HEK293 (cell line): ENCODE measurements around the gene PLXND1.

Experiments
- CTCF ChIA-PET: fragments of 350-600 bp; formaldehyde crosslinking; extraction: SDS; loops from one replicate; lab custom pipeline; 2021; ENCODE audit warnings: antibody characterized with exemption; lab: Yijun Ruan, JAX
- POLR2A ChIA-PET: fragments of 300-600 bp; formaldehyde crosslinking; extraction: SDS; loops from one replicate; lab custom pipeline; 2020; ENCODE audit warnings: antibody characterized with exemption, inconsistent platforms; lab: Yijun Ruan, JAX
- H3K27ac ChIP-seq: fragments of 200-500 bp; sonication (Bioruptor generic); 2 replicates; pipeline ENCODE4 v1.5.1; 2014; ENCODE audit warnings: low read depth, low read length, control low read depth, inconsistent platforms; ENCODE audit errors: extremely low read depth
- H3K36me3 ChIP-seq, 2 experiments: fragments of 200-500 bp in 1 of 2; sonication (Bioruptor generic) in 1 of 2; 1 replicate in 1 of 2; 2 replicates in 1 of 2; pipeline ENCODE4 v1.5.1; 2014 to 2017; ENCODE audit warnings: inconsistent platforms in 2 of 2, low read length in 2 of 2; ENCODE audit not compliant: control insufficient read depth in 2 of 2, insufficient read depth in 1 of 2
- H3K4me1 ChIP-seq: fragments of 200-500 bp; sonication (Bioruptor generic); 2 replicates; pipeline ENCODE4 v1.5.1; 2014; ENCODE audit warnings: mild to moderate bottlenecking, low read length, inconsistent platforms; ENCODE audit not compliant: control insufficient read depth, insufficient read depth
- H3K4me3 ChIP-seq: 2 replicates; pipeline ENCODE4 v1.5.1; 2011; ENCODE audit warnings: low read depth, mild to moderate bottlenecking, control low read depth, low read length, moderate library complexity
- H3K9me3 ChIP-seq: fragments of 200-500 bp; sonication (Bioruptor generic); 2 replicates; pipeline ENCODE4 v1.5.1; 2014; ENCODE audit warnings: low read depth, low read length, inconsistent platforms; ENCODE audit not compliant: control insufficient read depth, insufficient read depth
- GLIS2 ChIP-seq: fragments of 450-650 bp; formaldehyde crosslinking; IDR thresholded peaks from 2 replicates; pipeline ENCODE4 v1.5.1; 2016; ENCODE audit warnings: missing biosample characterization, missing genetic modification characterization
- IKZF3 ChIP-seq: fragments of 450-650 bp; IDR thresholded peaks from 2 replicates; pipeline ENCODE4 v1.5.0; 2018; ENCODE audit warnings: missing biosample characterization, mild to moderate bottlenecking, missing genetic modification characterization, moderate library complexity
- MZF1 ChIP-seq: fragments of 450-650 bp; formaldehyde crosslinking; IDR thresholded peaks from 2 replicates; pipeline ENCODE4 v1.5.1; 2017; ENCODE audit warnings: missing biosample characterization, missing genetic modification characterization, borderline replicate concordance
- SALL2 ChIP-seq: fragments of 450-650 bp; formaldehyde crosslinking; IDR thresholded peaks from 2 replicates; pipeline ENCODE4 v1.5.0; 2017; ENCODE audit warnings: missing biosample characterization, mild to moderate bottlenecking, missing genetic modification characterization, borderline replicate concordance
- SETDB1 ChIP-seq: IDR thresholded peaks from one replicate; pipeline ENCODE4 v1.6.1; 2017; ENCODE audit warnings: mild to moderate bottlenecking, low read length, moderate library complexity, mixed read lengths; ENCODE audit not compliant: insufficient read length
- ZBTB48 ChIP-seq: fragments of 450-650 bp; formaldehyde crosslinking; IDR thresholded peaks from 2 replicates; pipeline ENCODE4 v1.5.1; 2016; ENCODE audit warnings: missing biosample characterization, missing genetic modification characterization
- ZNF10 ChIP-seq: fragments of 450-650 bp; formaldehyde crosslinking; IDR thresholded peaks from 2 replicates; pipeline ENCODE4 v1.5.1; 2017; ENCODE audit warnings: missing biosample characterization, missing genetic modification characterization
- ZNF121 ChIP-seq: fragments of 450-650 bp; formaldehyde crosslinking; IDR thresholded peaks from 2 replicates; pipeline ENCODE4 v1.5.1; 2016; ENCODE audit warnings: missing biosample characterization, missing genetic modification characterization
- ZNF133 ChIP-seq: fragments of 450-650 bp; formaldehyde crosslinking; IDR thresholded peaks from 2 replicates; pipeline ENCODE4 v1.5.1; 2016; ENCODE audit warnings: missing biosample characterization, missing genetic modification characterization
- ZNF19 ChIP-seq: fragments of 450-650 bp; formaldehyde crosslinking; IDR thresholded peaks from 2 replicates; pipeline ENCODE4; 2016; ENCODE audit warnings: missing biosample characterization, missing genetic modification characterization, low read depth
- ZNF2 ChIP-seq: fragments of 450-650 bp; formaldehyde crosslinking; IDR thresholded peaks from 2 replicates; pipeline ENCODE4 v1.5.1; 2016; ENCODE audit warnings: missing biosample characterization, missing genetic modification characterization
- ZNF274 ChIP-seq, 2 experiments: fragments of 200-500 bp in 1 of 2; fragments of 450-650 bp in 1 of 2; sonication (Bioruptor generic) in 1 of 2; formaldehyde crosslinking in 1 of 2; IDR thresholded peaks; 2 replicates each; pipeline versions ENCODE4 v1.5.1 to v1.6.1; 2014 to 2016; ENCODE audit warnings: borderline replicate concordance in 1 of 2, inconsistent platforms in 1 of 2, low read length in 1 of 2, missing biosample characterization in 1 of 2, missing genetic modification characterization in 1 of 2
- ZNF292 ChIP-seq: fragments of 450-650 bp; formaldehyde crosslinking; IDR thresholded peaks from 2 replicates; pipeline ENCODE4 v1.5.1; 2016; ENCODE audit warnings: low read depth, missing biosample characterization, missing genetic modification characterization, borderline replicate concordance
- ZNF391 ChIP-seq: fragments of 450-650 bp; formaldehyde crosslinking; IDR thresholded peaks from 2 replicates; pipeline ENCODE4 v1.5.1; 2016; ENCODE audit warnings: low read depth, missing biosample characterization, missing genetic modification characterization, borderline replicate concordance
- ZNF660 ChIP-seq: fragments of 450-650 bp; IDR thresholded peaks from 2 replicates; pipeline ENCODE4 v1.5.1; 2018; ENCODE audit warnings: missing biosample characterization, mild to moderate bottlenecking, missing genetic modification characterization
- ZNF785 ChIP-seq: fragments of 450-650 bp; formaldehyde crosslinking; IDR thresholded peaks from 2 replicates; pipeline ENCODE4 v1.5.1; 2016; ENCODE audit warnings: missing biosample characterization, missing genetic modification characterization
- TF ChIP-seq, protein P1 (sequence below): fragments of 450-650 bp; formaldehyde crosslinking; IDR thresholded peaks from 2 replicates; pipeline ENCODE4 v1.5.1; 2016; ENCODE audit warnings: missing biosample characterization, missing genetic modification characterization
- TF ChIP-seq, protein P2 (sequence below): fragments of 450-650 bp; formaldehyde crosslinking; IDR thresholded peaks from 2 replicates; pipeline ENCODE4 v1.5.1; 2016; ENCODE audit warnings: missing biosample characterization, missing genetic modification characterization
- TF ChIP-seq, protein P3 (sequence below): fragments of 450-650 bp; formaldehyde crosslinking; IDR thresholded peaks from 2 replicates; pipeline ENCODE4 v1.5.1; 2016; ENCODE audit warnings: missing biosample characterization, missing genetic modification characterization, borderline replicate concordance
- TF ChIP-seq, protein P4 (sequence below): IDR thresholded peaks from 2 replicates; pipeline ENCODE4 v1.6.1; 2011; ENCODE audit warnings: mild to moderate bottlenecking, low read depth, low read length, borderline replicate concordance
- TF ChIP-seq, protein P5 (sequence below): fragments of 450-650 bp; formaldehyde crosslinking; IDR thresholded peaks from 2 replicates; pipeline ENCODE4 v1.5.1; 2016; ENCODE audit warnings: missing biosample characterization, missing genetic modification characterization

PLXND1 gene

DNA sequence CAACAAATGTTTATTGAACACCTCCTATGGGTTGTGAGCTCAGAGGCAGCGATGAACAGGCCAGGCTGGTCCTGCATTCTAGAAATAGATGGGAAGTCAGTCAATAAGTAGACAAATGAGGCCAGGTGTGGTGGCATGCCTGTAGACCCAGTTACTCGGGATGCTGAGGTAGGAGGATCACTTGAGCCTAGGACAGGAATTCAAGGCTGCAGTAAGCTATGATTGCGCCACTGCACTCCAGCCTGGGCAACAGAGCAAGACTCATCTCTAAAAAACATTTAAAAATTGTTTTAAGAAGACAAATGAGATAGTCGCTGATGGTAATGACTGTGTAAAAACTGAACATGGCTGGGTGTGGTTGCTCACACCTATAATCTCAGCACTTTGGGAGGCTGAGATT lies 82.4 kb downstream of the PLXND1 start:
- H3K9me3 ChIP-seq: no peaks in the 10 kb centered on the region
- ChIA-PET CTCF (no interaction called here), POLR2A (no interaction called here)
- H3K27ac ChIP-seq: no peak overlapping the region
- no peak overlapping the region for H3K4me3 ChIP-seq
- no peaks in the 10 kb centered on the region for H3K4me1 ChIP-seq
- no peaks in the 10 kb centered on the region for H3K36me3 ChIP-seq
- no peak for TF ChIP-seq SALL2 (tag by site-specific recombination)
- no peak for TF ChIP-seq ZNF2 (tag by site-specific recombination)
- no peak for TF ChIP-seq MZF1 (tag by site-specific recombination)
- TF ChIP-seq, protein P1, sequence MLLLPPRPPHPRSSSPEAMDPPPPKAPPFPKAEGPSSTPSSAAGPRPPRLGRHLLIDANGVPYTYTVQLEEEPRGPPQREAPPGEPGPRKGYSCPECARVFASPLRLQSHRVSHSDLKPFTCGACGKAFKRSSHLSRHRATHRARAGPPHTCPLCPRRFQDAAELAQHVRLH: no peak
- TF ChIP-seq, protein P2, sequence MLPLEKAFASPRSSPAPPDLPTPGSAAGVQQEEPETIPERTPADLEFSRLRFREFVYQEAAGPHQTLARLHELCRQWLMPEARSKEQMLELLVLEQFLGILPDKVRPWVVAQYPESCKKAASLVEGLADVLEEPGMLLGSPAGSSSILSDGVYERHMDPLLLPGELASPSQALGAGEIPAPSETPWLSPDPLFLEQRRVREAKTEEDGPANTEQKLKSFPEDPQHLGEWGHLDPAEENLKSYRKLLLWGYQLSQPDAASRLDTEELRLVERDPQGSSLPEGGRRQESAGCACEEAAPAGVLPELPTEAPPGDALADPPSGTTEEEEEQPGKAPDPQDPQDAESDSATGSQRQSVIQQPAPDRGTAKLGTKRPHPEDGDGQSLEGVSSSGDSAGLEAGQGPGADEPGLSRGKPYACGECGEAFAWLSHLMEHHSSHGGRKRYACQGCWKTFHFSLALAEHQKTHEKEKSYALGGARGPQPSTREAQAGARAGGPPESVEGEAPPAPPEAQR (tag by site-specific recombination): no peak
- TF ChIP-seq IKZF3 (tag by site-specific recombination): no peak
- TF ChIP-seq ZNF121 (tag by site-specific recombination): no peak
- TF ChIP-seq ZBTB48: no peak
- no peak for TF ChIP-seq ZNF660 (tag by site-specific recombination)
- TF ChIP-seq ZNF785: no peak
- TF ChIP-seq ZNF10: no peak
- TF ChIP-seq, protein P3, sequence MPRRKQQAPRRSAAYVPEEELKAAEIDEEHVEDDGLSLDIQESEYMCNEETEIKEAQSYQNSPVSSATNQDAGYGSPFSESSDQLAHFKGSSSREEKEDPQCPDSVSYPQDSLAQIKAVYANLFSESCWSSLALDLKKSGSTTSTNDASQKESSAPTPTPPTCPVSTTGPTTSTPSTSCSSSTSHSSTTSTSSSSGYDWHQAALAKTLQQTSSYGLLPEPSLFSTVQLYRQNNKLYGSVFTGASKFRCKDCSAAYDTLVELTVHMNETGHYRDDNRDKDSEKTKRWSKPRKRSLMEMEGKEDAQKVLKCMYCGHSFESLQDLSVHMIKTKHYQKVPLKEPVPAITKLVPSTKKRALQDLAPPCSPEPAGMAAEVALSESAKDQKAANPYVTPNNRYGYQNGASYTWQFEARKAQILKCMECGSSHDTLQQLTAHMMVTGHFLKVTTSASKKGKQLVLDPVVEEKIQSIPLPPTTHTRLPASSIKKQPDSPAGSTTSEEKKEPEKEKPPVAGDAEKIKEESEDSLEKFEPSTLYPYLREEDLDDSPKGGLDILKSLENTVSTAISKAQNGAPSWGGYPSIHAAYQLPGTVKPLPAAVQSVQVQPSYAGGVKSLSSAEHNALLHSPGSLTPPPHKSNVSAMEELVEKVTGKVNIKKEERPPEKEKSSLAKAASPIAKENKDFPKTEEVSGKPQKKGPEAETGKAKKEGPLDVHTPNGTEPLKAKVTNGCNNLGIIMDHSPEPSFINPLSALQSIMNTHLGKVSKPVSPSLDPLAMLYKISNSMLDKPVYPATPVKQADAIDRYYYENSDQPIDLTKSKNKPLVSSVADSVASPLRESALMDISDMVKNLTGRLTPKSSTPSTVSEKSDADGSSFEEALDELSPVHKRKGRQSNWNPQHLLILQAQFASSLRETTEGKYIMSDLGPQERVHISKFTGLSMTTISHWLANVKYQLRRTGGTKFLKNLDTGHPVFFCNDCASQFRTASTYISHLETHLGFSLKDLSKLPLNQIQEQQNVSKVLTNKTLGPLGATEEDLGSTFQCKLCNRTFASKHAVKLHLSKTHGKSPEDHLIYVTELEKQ (tag by site-specific recombination): no peak
- no peak for TF ChIP-seq ZNF133
- TF ChIP-seq, protein P4, sequence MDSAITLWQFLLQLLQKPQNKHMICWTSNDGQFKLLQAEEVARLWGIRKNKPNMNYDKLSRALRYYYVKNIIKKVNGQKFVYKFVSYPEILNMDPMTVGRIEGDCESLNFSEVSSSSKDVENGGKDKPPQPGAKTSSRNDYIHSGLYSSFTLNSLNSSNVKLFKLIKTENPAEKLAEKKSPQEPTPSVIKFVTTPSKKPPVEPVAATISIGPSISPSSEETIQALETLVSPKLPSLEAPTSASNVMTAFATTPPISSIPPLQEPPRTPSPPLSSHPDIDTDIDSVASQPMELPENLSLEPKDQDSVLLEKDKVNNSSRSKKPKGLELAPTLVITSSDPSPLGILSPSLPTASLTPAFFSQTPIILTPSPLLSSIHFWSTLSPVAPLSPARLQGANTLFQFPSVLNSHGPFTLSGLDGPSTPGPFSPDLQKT: no peak
- no peak for TF ChIP-seq ZNF292 (tag by site-specific recombination)
- TF ChIP-seq ZNF391 (tag by site-specific recombination): no peak
- TF ChIP-seq ZNF19 (tag by site-specific recombination): no peak
- TF ChIP-seq, protein P5, sequence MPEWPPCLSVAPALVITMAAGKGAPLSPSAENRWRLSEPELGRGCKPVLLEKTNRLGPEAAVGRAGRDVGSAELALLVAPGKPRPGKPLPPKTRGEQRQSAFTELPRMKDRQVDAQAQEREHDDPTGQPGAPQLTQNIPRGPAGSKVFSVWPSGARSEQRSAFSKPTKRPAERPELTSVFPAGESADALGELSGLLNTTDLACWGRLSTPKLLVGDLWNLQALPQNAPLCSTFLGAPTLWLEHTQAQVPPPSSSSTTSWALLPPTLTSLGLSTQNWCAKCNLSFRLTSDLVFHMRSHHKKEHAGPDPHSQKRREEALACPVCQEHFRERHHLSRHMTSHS (tag by site-specific recombination): no peak
- no peak for TF ChIP-seq ZNF274 (IDR thresholded peaks at IDR 0.05; ENCODE audit: low read length)
- no peak for TF ChIP-seq ZNF274 (tag by site-specific recombination; IDR thresholded peaks at IDR 0.05; ENCODE audit: borderline replicate concordance)

DNA sequence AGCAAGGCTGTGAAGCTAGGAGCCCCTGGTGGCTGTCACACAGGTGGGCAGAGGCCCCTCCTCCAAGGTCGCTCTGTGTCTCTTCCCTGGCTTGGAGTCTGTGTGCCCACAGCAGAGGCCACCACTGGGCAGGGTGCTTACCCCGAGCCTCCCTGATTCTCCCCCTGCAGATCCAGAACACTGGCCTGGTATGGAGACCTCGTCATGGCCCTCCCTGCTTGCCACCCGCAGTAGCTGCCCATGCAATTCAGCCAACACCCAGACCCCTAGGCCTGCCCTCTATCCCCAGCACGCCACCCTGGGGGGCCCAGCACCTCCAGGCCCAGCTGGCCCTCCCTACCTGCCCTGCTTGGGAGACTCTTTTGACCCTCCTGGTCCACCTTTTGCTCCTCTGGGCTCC lies 83.5 kb downstream of the PLXND1 start:
- CTCF ChIA-PET: no interaction called here
- peak; percentile 31; the same call in 1 of the 2 replicates for TF ChIP-seq GLIS2 (tag by site-specific recombination)
- no peak for TF ChIP-seq SETDB1

More for the DNA sequence above, 83.5 kb downstream of the PLXND1 start:
- Histone ChIP-seq H3K36me3 (no peaks in the 10 kb centered on the region), H3K4me1 (no peaks in the 10 kb centered on the region), H3K4me3 (no peak overlapping the region), H3K9me3 (no peaks in the 10 kb centered on the region), H3K27ac (no peak overlapping the region)
- POLR2A ChIA-PET: interaction anchor here (0.6 kb wide), 1 partner anchor 22 kb away, joined by 4 read pairs; no protein-coding TSS in a partner anchor
